Right atrium auricular region (tissue), 2 donors: ENCODE data around the gene MAN2C1. TPM values are rescaled to one million over a fixed set of nuclear protein-coding genes. Genes with fewer than 3 reads are reported as not detected.

Experiments used
- DNase-seq: peaks from one replicate; pipeline ENCODE4 v3.0.0-alpha.2; 2019; ENCODE audit warnings: low spot score
- H3K27ac ChIP-seq, 2 donors: fragments of 200-600 bp; sonication (generic); 1 replicate in 1 of 2; 2 replicates in 1 of 2; pipeline ENCODE4 v1.5.1; 2016 to 2019
- H3K27me3 ChIP-seq, 2 donors: fragments of 200-600 bp; sonication (generic); one replicate each; pipeline versions ENCODE4 v1.5.1 to v1.6.0; 2017 to 2019
- H3K36me3 ChIP-seq: fragments of 200-600 bp; sonication (generic); one replicate; pipeline ENCODE4 v1.5.1; 2016
- H3K4me1 ChIP-seq, 2 donors: fragments of 200-600 bp; sonication (generic); one replicate each; pipeline versions ENCODE4 v1.5.1 to v1.6.0; 2017 to 2019
- H3K4me3 ChIP-seq, 2 donors: fragments of 200-600 bp; sonication (generic); 1 replicate in 1 of 2; 2 replicates in 1 of 2; pipeline ENCODE4 v1.5.1; 2017 to 2019; ENCODE audit warnings: mild to moderate bottlenecking in 1 of 2, moderate library complexity in 1 of 2
- H3K9me3 ChIP-seq, 2 donors: fragments of 200-600 bp; sonication (generic); one replicate each; pipeline ENCODE4 v1.5.1; 2019
- total RNA-seq, 2 donors: library from RNA; depleted of rRNA; stranded (reverse); fragments of >200 nt; gene quantifications; one replicate each; pipeline ENCODE4 v1.1.0, GENCODE V29; 2016
- TF ChIP-seq, protein P1 (sequence below), 2 donors: fragments of 200-600 bp; sonication (generic); IDR thresholded peaks; one replicate each; pipeline ENCODE4 v1.5.1; 2019; ENCODE audit warnings: antibody characterized with exemption in 2 of 2

MAN2C1 gene
- total RNA-seq, result 10 to 100 TPM; 63.2 to 81.8 TPM

DNA sequence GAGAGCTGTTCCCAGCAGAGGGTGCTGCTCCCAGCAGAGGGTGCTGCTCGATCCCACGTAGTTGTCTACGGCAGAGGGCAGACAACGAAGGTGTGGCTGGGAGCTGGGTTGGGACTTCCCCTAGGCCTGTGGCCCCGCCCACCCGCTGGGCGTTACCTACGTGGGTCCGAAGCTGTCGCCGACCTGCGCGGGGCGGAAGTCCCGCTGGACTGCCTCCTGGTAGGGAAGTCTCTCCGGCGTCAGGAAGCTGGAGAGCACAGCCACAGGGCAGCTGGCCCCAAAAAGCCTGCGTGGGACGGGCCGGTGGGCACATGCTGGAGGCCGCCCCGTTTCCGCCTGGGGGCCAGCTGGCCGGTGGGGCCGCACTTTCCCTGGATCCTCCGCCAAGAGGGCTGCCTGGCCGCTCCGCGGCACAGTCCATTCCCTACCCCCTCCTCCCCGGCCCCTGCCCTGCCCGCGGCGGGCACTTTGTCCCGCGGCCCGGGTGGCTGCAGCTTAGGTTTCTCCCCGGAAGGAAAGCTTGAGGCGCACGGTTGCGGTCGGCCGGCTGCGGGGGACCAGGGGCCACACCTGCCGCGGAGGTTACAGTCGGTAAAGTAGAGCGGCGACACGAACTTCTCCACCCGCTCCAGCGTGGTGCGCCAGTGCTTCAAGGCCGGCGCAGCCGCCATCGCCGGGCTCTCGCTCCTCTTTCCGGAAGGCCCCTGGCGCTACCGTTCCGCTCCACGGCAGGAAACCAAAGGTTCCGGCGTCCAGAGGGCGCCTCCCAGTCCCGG is at the start of gene MAN2C1:
TSS of gene MAN2C1 (minus strand) at position 695 of the 776 bp plus-strand sequence. CDS start at position 671, 24 bp downstream.
- peaks cover 0 to 22% of the 10 kb centered on the region in 2 donors for H3K4me1 ChIP-seq
- TF ChIP-seq, protein P1, sequence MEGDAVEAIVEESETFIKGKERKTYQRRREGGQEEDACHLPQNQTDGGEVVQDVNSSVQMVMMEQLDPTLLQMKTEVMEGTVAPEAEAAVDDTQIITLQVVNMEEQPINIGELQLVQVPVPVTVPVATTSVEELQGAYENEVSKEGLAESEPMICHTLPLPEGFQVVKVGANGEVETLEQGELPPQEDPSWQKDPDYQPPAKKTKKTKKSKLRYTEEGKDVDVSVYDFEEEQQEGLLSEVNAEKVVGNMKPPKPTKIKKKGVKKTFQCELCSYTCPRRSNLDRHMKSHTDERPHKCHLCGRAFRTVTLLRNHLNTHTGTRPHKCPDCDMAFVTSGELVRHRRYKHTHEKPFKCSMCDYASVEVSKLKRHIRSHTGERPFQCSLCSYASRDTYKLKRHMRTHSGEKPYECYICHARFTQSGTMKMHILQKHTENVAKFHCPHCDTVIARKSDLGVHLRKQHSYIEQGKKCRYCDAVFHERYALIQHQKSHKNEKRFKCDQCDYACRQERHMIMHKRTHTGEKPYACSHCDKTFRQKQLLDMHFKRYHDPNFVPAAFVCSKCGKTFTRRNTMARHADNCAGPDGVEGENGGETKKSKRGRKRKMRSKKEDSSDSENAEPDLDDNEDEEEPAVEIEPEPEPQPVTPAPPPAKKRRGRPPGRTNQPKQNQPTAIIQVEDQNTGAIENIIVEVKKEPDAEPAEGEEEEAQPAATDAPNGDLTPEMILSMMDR (IDR thresholded peaks at IDR 0.05), result peak; percentile 42 to 81

DNA sequence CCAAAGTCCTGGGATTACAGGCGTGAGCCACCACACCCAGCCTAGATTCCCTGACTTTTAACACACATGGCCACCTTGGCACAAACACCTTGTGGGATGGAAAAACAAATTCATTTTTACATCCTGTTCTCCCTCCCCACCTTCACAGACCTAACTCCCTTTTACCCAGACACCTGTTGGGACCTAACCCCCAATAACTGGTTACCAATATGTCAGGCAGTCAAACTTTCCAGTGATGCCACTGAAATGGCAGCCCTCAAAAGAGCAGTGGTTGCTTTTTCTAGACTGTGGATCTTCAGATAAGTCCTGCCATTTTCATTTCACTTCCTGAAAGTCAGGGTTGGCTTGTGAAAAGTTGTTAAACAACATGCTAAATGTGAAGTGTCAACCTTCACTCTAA is 48.2 kb upstream of the MAN2C1 start:
- H3K4me1 ChIP-seq, result no peaks in the 10 kb centered on the region
- H3K27me3 ChIP-seq, result no peaks in the 10 kb centered on the region
- TF ChIP-seq, protein P1 (IDR thresholded peaks at IDR 0.05), result no peak
- no peak overlapping the region for H3K4me3 ChIP-seq
- no peaks in the 10 kb centered on the region for H3K9me3 ChIP-seq
- no peak overlapping the region for H3K27ac ChIP-seq
- DNase-seq, result no peak
- H3K36me3 ChIP-seq, result peaks cover 34% of the 10 kb centered on the region

More for the DNA sequence above, at the start of gene MAN2C1:
- Histone ChIP-seq H3K27me3 (no peaks in the 10 kb centered on the region), H3K9me3 (no peaks in the 10 kb centered on the region), H3K4me3 (peak within 1 kb of the TSS; percentile 71 to 90), H3K36me3 (peaks cover 61% of the 10 kb centered on the region), H3K27ac (peak within 1 kb of the TSS; percentile 96 to 97)
- DNase-seq, result peak; percentile 94

DNA sequence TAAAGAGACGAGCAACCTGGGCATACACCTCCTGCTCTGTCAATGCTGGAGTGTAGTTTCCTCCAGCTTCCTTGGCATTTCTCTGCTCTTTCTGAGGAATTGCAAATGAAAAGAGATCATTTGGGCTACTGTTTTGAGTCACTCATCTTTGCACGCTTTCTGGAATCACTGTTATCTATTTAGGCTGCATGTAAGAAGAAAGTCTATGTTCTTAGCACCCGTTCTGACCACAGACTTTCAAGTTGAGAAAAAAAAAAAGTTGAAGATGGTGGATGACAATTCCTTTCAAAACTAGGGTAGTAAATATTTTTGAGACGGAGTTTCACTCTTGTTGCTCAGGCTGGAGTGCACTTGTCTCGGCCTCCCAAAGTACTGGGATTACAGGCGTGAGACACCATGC is 41.8 kb upstream of the MAN2C1 start:
- H3K4me1 ChIP-seq, result no peaks in the 10 kb centered on the region
- peaks cover 75% of the 10 kb centered on the region for H3K36me3 ChIP-seq
- DNase-seq, result no peak
- H3K9me3 ChIP-seq, result no peaks in the 10 kb centered on the region
- H3K27ac ChIP-seq, result no peak overlapping the region
- H3K27me3 ChIP-seq, result no peaks in the 10 kb centered on the region
- H3K4me3 ChIP-seq, result no peak overlapping the region
- TF ChIP-seq, protein P1 (IDR thresholded peaks at IDR 0.05), result no peak

DNA sequence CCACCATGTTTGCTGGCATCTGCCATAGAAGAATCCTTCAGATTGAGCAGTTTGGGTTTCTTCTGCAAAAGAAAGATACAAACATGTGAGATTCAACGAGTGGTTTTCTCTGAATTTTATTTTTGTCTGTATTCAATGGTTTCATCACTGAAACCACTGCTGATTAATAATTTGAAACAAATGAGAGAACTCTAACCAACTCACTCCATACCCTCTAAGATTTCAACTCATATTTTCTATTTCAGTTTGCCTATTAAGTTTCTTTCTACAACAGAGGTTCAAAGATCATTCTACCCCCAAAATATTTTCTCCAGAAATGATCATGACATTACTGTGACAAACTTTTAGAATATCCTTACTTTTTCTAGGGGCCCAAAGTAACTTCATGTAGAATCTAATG is 38.7 kb upstream of the MAN2C1 start:
- TF ChIP-seq, protein P1 (IDR thresholded peaks at IDR 0.05), result no peak
- Histone ChIP-seq H3K27me3 (no peaks in the 10 kb centered on the region), H3K36me3 (peaks cover 90% of the 10 kb centered on the region)

DNA sequence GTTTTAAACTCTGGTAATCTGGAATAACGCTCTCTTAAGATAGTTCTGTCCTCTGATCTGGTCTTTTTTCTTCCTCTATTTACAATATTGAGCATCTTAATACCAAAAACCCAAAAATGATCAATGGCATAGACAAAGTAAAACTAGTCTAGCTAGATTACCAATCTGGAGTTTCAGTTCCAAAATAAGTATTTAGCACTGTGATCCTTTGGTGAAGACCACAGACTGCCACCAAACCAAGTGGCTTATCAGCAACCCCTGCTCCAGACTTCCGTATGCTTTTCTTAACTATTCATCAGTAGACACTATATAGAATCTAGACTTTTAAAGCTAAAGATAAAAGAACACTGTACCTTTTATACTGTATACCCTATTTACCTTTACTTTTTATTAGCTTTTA is 35.5 kb upstream of the MAN2C1 start:
- no peaks in the 10 kb centered on the region for H3K9me3 ChIP-seq
- H3K36me3 ChIP-seq, result peaks cover 86% of the 10 kb centered on the region
- no peak for DNase-seq
- no peaks in the 10 kb centered on the region for H3K4me1 ChIP-seq
- no peak overlapping the region for H3K4me3 ChIP-seq
- TF ChIP-seq, protein P1 (IDR thresholded peaks at IDR 0.05), result no peak
- no peak overlapping the region for H3K27ac ChIP-seq
- no peaks in the 10 kb centered on the region for H3K27me3 ChIP-seq

More for the DNA sequence above, 38.7 kb upstream of the MAN2C1 start:
- no peak for DNase-seq
- Histone ChIP-seq H3K9me3 (no peaks in the 10 kb centered on the region), H3K4me1 (no peaks in the 10 kb centered on the region), H3K27ac (no peak overlapping the region), H3K4me3 (no peak overlapping the region)
